Central memory CD4-positive, alpha-beta T cell (primary cell): ENCODE results near the gene PPP1R1C.

Source experiments
- DNase-seq: peaks from one replicate; pipeline ENCODE4 v3.0.0; 2022

Gene PPP1R1C

GRCh38 chr2:182115258-182115657, 129.6 kb downstream of the PPP1R1C start:
- no peak for DNase-seq

- no peak for DNase-seq
Observed at GRCh38 chr2:182116774-182117173, 131.1 kb downstream of the PPP1R1C start.

- DNase-seq = no peak
Observed at GRCh38 chr2:182117196-182117595, 131.5 kb downstream of the PPP1R1C start.

GRCh38 chr2:182128821-182129707, 143.4 kb downstream of the PPP1R1C start:
- DNase-seq = no peak

- DNase-seq = no peak
Observed at GRCh38 chr2:182132605-182133004, 147.0 kb downstream of the PPP1R1C start.

DNA sequence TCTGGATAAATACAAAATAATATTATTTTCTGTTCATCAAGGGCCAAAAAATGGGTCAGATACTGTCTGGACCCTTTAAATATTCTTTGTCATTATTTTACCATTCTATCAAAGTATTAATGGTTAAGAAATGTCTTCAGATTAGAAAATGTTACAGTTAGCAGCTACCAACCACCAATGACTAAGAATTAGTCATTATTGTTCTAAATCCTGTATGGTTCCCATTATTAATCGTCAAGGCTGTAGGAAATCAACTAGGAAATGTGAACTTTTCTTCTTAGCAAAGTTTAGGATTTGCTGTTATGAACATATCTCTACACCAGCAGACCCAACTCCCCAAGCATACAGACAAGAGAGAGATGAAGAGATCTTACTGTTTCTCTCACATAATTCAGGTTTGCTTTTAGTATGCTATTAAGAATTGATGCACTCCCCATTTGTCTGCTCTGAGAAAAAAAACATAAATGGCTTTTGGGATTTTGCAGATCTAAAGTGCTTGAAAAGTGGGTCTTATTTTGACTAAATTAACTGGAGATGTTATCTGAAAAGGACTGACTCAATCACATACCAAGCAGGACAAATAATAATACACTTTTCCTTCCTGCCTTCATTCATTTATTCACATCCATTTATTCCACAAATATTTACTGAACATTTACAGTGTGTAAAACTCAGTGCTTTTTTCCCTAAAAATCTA, 147.7 kb downstream of the PPP1R1C start:
- no peak for DNase-seq

- no peak for DNase-seq
Observed at GRCh38 chr2:182134201-182134600, 148.5 kb downstream of the PPP1R1C start.

DNA sequence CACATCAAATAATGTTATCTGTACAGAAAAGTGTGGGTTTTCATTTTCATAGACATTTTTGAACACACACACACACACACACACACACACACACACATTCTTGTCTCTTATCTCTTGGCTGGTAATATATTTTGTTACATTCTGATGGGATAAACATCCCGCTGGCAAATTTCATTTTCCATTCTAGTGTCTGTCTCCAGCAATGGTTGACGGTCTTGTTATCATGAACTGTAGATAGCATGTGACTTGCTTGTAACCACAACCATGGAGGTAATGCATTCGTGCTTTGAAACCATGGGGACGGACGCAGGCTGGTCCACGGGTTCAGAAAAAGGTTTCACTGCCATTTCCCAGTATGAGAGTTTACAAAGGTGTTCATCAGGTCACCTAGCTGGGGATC, 156.4 kb downstream of the PPP1R1C start:
- no peak for DNase-seq

GRCh38 chr2:182144041-182144775, 158.6 kb downstream of the PPP1R1C start:
- no peak for DNase-seq

DNA sequence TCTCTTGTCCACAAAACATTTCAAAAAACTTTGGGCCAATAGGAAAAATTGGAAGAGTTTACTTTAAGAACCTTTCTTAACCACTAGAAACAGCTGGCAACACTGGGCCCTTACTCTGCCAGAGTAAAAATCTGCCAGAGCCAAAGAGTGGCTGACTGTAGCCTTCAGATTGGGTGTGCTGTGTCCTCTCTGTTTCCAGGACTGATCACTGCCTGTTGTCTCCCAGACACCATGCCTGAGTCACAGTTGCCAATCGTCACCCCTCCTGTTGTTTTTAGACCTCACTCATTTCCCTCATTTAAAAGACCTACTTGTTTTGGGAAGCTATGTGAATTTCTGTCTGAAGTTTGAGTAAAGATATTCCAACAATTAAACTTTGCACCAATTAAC, 159.1 kb downstream of the PPP1R1C start:
- DNase-seq = no peak

- no peak for DNase-seq
Observed at GRCh38 chr2:182148344-182148743, 162.7 kb downstream of the PPP1R1C start.

DNA sequence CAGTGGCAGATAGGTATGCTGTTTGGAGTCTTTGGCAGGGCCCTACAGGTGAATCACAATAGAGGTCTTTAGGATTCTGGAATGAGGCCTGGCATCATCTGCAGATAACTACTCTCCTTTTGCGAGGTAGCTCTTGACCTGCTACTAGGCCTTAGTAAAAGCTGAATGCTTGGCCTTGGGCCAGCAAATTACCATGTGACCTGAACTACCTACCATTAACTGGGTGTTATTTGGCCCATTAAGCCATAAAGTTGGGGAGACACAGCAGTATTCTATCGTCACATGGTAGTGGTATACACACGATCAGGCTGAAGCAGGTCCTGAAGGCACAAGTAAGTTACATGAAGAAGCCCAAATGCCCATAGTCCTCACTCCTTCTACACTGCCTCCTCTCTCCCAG, 178.2 kb downstream of the PPP1R1C start:
- DNase-seq = no peak

- DNase-seq = no peak
Observed at GRCh38 chr2:182164686-182165085, 179.0 kb downstream of the PPP1R1C start.

DNA sequence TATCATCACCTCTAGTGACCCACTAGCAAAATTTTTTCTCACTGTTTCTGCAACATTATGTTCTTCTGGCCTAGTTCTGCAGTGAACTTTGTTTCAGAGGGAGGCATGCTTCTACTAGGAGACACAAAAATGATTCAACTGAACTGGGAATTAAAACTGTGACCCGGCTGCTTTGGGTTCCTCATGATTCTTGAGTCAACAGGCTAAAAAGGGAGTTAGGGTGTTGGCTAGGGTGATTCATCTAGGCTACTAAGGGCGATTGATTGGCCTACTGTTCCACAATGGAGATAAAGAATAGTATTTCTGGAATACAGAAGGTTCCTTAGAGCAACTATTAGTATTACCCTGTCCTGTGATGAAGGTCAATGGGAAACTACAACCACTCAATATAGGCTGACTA, 179.5 kb downstream of the PPP1R1C start:
- no peak for DNase-seq

- DNase-seq = no peak
Observed at GRCh38 chr2:182166406-182166805, 180.8 kb downstream of the PPP1R1C start.

- DNase-seq = no peak
Observed at GRCh38 chr2:182166841-182167240, 181.2 kb downstream of the PPP1R1C start.
